GM21515 (cell line): ENCODE measurements around the gene ARHGAP24.
"Not testable (repeated sequence)": the region's sequence is repeated elsewhere in the genome, so short reads cannot be mapped to it uniquely, and the experiment has no call there.

Experiments
- ATAC-seq: cut with Tn5 transposase; IDR thresholded peaks from one replicate; pipeline ENCODE4 v1.9.1; 2021; ENCODE audit not compliant: unreplicated experiment

Gene ARHGAP24

DNA sequence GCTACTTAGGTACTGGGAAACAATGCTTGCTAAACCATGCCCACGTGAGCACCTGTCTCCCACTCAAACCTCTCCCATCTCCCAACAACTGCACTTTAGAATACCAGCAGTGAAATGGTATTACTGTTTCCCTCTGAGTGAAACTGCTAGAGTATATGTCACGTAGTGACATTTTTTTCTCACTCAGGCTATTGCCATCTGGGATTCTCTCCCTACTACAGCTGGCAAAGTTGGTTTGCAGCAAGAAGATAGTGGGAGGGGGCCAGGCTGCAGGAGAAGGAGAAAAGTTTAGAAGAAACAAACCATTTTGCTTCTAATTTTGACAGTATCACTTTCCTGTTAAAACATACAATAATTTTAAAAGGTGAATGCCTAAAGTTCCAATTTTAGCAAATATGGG is 526.6 kb downstream of the ARHGAP24 start:
- no peak for ATAC-seq

DNA sequence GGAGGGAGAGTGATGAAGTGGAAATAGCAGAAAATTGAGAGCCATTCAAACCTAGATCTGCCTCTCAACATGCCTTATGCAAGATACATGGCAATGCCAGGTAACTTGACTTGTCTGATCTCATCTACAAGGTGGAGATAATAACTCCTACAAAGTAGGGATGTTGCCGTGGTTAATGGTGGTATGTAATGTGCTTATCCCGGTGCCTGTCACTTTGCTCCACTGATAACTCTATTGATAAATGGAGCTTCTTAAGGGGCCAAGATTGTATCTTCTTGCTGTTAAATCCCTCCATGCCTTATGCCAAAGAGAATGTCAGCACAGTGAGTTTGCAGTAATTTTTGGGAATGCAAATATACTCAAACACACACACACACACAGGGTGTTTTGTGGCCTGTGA is 529.1 kb downstream of the ARHGAP24 start:
- no peak for ATAC-seq

DNA sequence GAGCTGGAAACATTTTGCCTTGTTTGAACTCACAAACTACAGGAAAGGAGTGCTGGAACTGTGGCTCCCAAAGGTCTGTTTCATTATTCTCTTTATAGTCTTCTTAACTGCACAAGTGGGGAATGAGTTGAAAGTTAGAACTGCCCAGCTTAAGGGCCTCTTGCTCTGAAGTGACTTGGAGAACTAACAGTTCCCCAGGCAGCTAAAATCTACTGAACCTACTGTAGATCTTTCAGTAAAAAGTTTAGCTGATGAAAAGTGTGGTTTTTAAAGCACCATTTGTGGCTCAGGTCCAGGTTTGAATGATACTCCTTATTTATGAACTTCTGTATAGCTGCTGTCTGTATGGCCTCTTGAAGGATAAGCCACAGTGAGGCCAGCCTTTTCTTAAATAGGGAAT is 531.1 kb downstream of the ARHGAP24 start:
- no peak for ATAC-seq

DNA sequence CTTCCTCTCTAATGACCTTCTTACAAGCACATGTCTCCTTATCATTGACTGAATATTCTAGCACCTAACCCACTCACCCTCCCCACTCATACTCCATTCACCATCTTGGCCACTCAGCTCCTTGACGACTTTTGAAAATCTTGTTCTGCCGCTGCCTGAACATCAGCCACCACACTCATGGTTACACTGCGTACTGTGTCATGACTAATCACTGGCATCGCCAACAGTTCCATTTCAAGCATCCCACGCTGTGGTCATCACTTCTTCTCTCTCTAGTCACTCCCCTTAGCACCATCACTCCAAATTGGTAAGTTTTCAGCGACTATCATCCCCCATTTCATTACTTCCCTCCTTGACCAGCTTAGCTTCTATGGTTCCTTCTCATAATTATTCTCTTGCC is 532.1 kb downstream of the ARHGAP24 start:
- ATAC-seq, result no peak

DNA sequence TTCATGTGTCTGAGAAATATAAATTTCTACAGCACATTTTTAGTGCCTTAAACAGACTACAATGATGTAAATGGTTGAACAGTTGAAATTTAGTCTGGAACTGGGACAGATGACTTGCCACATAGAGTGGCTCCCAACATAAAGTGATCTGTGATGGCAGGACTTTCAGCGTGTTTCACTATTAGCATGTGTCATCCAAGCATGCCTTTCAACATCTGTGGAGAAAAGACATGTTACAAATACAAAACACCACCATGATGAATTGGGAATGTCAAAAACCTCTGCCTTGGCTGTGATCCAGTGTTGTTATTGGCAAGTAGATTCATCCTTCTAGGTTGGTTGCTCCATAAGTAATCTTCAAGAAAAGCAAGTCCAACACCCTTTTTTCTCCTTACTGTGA is 536.2 kb downstream of the ARHGAP24 start:
- ATAC-seq, result no peak

DNA sequence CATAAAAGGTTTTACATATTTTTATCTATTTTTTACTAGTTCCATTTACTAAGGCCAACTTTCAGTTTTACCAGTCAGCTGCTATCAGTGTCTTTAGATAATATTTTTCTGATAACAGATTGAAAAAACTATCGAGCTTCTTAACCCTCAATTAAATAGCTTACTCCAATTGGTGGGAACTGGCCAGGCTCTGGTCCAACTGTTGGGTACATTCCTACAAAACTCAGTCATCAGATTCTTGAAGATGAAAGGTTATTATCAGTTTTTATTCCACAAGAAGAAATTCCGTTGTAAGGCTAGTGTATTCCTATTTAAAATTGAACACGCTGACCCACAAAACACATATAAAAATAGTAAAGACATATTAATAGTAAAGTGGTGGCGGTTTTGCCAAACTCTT is 538.7 kb downstream of the ARHGAP24 start:
- ATAC-seq, result no peak

DNA sequence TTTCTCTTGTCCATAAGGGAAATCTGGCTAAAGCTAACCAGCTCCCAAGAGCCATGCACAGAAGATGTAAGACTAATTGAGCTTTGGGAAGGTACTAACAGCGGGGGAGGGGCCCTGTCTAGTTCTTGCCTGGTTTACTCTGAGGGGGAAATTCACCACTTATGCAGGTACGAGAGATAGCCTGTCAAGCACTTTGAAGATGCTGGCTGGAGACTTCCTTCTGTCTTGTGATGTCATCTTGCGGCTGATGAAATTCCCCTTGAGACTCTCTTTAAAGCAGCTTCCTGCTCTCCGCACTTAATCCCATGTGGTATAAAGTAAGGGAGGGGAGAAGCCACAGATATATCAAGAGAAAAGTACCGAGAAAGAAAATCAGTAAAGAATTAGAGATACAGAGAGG is 539.6 kb downstream of the ARHGAP24 start:
- peak; percentile 54 for ATAC-seq

DNA sequence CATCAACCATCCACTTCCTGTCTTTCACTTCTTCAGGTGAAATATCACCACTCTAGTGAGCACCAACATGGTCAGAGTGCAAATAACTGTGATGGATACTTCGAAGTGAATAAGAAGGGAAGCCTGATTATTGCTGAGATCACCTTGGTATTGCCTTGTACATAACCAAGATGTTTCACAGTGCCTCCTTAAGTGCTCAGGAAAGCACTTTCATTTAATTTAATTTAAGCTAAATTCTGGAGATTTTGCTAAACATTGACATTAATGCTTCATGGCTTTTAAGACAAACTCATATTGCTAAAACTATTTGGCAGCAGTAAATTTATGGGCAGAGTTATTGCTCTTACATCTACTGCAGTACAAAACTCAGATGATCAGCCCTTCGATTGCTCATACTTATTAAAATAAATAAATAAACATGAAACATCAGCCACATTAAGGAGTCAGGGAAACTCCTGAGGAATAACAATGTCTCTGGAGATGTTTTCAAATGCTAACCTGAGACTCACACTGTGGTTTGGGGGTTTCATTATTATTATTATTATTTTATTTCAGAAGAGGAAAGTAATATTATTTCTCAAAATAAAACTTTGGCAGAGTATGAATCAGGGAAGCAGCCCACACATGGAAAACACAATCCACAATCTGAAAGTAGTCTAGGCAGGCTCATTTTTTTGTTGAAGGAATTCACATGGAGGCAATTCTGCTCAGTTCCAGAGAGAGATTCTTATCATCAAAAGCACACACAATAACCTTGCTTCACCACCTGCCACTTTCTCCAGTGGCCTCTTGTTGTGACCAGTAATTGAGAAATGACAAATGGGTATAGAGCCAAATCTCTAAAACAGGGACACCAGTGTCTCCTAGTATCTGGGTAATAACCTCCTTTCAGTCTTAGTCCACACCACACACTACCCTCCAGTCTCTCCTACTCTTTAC is 540.7 kb downstream of the ARHGAP24 start:
- ATAC-seq, result no peak

DNA sequence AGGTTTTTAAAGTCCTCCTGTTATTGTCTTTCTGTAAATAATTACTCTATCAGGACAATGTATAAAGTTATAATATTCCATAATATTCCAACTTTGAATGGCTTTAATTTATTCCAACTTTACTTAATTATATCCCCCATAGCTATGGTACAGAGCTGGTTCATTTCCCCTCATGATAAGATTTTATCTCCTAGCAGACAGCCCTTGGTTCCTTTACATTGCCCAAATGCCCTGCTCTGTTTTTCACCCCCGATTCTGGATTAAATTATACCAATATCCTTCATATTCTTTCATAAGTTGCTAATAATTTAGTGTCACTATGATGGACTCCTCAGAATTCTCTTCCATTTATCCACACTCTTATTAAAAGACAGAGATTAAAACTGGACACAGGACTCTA is 544.4 kb downstream of the ARHGAP24 start:
- no peak for ATAC-seq

DNA sequence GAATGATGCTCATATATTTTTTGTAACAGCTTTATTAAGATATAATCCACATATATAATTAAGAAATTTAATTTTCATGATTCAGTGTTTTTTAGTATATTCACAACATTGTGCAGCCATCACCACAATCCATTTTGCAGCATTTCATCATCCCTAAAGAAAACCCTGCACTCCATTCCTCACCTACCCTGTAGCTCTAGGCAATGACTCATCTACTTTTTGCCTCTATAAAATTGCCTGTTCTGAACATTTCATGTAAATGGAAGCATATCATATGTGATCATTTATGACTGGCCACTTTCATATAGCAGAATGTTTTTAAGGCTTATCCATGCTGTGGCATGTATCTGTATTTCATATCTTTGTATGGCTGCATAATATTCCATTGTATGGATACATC is 545.0 kb downstream of the ARHGAP24 start:
- ATAC-seq, result no peak

DNA sequence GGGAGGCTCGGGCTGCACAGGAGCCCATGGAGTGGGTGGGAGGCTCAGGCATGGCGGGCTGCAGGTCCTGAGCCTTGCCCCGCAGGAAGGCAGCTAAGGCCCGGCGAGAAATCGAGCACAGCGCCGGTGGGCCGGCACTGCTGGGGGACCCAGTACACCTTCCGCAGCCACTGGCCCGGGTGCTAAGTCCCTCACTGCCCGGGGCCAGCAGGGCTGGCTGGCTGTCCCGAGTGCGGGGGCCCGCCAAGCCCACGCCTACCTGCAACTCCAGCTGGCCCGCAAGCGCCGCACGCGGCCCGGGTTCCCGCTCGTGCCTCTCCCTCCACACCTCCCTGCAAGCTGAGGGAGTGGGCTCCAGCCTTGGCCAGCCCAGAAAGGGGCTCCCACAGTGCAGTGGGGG is 546.7 kb downstream of the ARHGAP24 start:
- ATAC-seq, result not testable (repeated sequence)

DNA sequence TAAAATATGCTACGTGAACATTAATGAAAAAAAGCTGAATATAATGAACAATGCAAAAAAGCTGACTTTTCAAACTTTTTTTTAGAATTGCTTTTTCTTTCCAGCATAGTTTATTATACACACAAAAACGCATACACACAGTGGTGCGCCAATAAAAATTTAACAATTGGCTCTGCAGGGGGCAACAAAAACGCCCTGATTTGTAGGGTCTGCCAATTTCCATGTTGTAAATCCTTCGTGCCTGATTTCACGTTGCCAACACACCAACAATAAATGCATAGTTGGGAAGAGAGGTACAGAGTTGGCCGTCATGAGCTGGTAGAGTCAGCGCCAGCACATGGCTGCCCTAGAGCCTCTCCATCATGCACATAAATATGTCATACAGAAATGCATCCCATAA is 551.8 kb downstream of the ARHGAP24 start:
- no peak for ATAC-seq

DNA sequence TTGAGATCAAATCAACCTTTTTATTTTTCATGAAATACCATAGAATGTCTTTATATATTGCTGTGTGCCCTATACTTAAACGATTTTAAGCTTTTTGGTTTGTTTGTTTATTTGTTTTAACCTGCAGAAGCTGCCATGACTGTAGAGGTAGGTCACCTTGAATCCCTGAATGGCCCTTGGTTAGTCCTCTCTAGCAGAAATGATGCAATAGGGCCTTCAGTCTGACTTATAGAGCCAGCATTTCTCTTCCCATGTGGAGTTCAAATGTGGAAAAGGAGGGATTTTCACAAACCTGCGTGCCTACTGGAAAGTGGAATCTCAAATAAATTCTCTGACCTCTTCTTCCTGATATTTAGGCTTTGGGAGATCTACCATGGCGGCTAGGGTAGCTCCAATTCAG is 557.0 kb downstream of the ARHGAP24 start:
- no peak for ATAC-seq

DNA sequence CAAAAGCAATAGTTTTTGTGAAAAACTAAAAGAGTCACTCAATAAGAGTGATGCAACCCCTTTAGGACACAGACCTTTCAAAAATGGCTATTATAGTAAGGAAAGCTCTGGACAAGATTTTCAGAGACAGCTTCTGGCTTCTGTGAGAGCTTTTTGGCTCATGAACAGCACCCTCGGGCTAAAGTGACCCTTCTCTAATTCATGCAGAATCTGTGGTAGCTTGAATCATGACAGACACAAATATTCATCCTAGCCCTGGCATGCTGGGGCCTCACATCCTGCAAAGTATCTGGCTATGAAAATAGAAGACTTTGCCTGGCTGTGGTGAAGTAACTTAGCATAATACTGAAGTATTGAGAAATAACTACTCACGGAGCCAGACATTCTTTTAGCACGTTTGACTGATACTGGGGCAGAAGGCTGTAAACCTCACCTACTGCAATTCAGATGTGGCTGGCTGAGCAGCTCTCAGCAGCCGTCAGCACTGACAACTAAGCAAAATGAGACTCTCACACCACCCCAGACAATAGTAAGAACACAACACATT is 557.6 kb downstream of the ARHGAP24 start:
- ATAC-seq, result no peak

DNA sequence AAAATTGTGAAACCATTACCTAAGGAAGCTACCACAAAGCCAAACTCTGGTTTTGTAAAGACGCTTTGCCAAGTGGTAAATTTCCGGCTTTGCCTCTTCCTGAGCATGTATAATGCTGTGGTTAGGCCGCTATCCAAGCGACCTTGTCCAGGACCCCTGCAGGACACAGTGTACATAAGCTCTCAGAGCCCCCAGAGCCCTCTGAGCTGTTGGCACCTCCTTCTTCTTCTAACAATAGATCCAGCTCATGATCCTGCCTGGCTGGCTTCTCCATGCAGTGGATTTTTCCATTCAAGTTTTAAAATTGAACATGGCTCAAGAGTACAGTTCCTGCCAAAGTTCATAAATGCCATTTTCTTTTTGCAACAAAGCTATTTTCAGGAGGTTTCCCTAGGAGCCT is 558.2 kb downstream of the ARHGAP24 start:
- ATAC-seq, result no peak

DNA sequence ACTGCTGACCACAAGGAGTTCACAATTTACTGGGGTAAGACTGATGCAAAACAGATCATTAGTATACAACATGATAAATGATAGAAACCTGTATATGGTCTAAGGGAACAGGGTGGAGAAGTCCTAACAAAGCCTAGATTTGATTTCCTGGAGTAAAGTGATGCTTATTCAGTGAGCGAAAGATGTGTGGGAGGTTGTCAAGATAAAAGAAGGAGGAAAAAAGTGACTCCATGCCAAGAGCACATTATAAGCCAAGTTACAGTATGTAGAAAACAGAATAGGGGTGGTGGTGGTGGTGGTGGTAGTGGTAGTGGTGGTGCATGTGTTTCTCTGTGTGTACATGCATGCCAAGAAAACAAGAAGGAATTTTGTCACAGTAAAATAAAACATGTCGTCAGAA is 559.7 kb downstream of the ARHGAP24 start:
- ATAC-seq, result no peak

DNA sequence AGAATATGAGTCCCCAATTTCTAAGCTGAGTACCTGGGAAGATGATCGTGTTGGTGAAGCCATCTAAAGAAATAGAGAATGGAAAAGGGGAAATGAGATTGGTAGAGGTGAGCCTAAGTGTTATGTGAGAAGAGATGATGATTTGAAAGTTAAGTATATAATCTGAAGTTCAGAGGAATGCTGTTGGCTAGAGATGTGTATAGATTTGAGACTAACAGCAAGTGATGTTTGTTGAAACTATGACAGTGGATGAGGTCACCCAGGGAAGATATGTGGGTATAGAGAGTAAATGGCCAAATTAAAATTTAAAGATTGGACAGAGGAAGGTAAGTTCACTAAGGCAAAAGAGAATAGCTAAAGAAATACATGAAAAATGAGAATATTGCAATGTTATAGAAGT is 560.7 kb downstream of the ARHGAP24 start:
- ATAC-seq, result no peak

DNA sequence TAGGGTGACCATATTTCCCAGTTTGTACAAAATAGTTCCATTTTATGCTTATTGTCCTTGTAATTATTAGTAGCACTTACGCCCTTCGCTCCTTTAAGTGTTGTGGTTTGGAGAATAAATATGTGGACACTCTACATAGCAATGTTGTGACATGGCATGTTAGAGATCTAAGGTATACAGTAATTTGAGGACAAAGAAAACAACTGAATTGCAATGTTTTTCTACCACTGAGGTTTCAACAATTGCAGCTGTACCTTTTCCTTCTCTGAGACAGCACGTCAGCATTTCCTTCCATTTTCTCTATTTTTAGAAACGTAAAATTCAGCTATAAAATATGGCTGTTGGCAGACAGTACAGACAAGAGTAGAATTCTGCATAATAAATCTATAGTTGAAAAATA is 561.8 kb downstream of the ARHGAP24 start:
- no peak for ATAC-seq

DNA sequence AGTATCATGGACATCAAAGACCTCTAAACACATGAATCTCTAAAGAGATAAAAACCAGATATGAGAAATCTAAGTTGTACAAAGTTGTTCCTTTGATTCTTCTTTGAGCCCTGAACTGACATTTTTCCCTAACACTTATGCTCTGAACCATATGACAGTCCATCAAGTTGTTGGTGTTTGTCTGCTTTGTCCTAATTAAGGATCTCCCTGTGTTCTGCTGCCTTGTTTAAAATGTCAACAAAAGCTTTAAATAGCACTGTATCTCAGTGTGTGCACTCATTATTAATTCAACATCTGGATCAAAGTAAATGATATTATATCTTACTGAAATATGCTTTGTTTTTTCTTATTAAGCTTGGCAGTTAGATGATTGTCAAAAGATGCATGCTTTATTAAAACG is 563.1 kb downstream of the ARHGAP24 start:
- no peak for ATAC-seq

DNA sequence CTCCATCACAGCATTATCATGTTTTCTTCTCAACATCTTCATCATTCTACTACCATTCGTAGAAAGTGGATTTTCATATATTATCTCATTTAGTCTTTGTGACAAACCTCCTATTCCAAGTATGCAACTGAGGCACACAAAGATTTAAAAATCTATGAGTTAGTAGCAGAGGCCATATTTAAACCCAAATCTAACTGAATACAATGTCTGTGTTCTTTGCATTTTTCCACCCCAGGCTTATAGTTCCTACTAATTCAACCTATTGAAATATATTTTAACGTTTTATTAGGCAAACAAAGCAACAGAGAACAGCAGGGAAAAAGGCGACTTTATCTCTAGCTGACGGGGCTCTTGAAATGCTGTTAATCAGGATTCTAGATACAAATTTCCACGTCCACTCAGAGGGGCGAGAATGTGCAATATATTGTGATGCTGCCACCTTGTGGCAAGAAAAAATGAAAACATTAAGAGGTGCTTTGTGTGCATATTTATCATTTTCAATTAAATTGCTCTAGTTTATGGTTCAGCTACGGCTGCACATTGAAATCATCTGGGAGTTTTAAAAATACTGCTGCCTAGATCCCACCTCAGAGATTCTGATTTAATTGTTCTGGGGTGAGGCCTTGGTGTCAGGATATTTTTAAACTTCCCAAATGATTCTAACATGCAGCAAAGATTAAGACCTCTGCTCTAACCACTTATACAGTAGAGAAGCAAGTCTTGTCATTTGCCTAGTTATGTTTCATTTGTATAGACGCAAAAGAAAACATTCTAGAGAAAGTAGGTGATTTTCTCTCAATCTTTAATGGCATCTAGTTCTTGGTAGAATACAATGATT is 569.0 kb downstream of the ARHGAP24 start:
- peak; percentile 69 for ATAC-seq

DNA sequence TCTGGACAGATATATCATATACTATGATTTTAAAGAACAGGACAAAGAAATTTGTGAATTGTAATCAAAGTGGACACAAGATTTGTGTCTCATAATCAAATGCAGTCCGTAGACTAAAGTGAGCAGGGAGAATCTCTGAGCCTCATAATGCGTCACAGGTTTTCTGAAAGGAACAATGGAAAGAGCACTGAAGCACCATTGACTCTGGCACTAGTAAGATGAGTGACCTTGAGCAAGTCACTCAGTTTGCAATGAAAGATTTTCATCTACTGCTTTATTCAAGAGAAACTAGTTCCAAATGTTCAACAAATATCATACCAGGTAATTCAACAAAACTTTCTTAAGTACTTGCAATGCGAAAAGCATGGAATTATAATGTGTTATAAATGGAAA is 569.6 kb downstream of the ARHGAP24 start:
- ATAC-seq, result no peak

DNA sequence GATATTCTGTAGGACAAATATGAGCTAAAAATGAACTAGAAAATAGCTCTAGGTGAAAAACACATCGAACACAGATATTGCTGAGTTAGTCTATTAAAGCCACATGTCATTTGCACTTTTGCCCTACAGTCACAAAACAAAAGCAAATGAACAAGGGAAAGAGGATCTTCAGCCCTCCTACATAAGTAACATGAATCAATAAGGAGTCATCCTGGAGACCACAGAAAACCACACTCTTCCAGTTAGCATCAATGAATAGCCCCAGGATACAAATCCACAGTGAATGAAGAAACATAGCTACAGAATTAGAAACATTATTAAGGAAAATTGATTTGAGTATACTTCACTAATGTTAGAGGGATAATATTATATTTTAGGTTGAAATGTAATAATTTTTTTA is 573.5 kb downstream of the ARHGAP24 start:
- ATAC-seq, result no peak
